HepG2 (cell line): ENCODE data around the gene CDT1. TPM values are rescaled to one million over a fixed set of nuclear protein-coding genes. Genes with fewer than 3 reads are reported as not detected.

ENCODE experiments used
- CEBPB ChIP-seq: IDR thresholded peaks from 2 replicates; pipeline ENCODE4 v1.6.1; 2011; ENCODE audit warnings: low read depth, low read length, improper control_type of control experiment, borderline replicate concordance
- GABPB1 ChIP-seq: IDR thresholded peaks from 2 replicates; pipeline ENCODE4 v1.6.1; 2016; ENCODE audit warnings: mild to moderate bottlenecking, missing genetic modification reagents, moderate library complexity, missing compliant biosample characterization
- HCFC1 ChIP-seq: fragments of 150-350 bp; IDR thresholded peaks from 2 replicates; pipeline ENCODE4 v1.6.1; 2014; ENCODE audit warnings: low read depth, low read length
- HNRNPUL1 ChIP-seq: fragments of 200-400 bp; formaldehyde crosslinking; IDR thresholded peaks from 2 replicates; pipeline ENCODE4 v1.6.1; 2017; ENCODE audit warnings: low read depth, mild to moderate bottlenecking, low read length, moderate library complexity
- HOXD1 ChIP-seq: sonication (generic); formaldehyde crosslinking; IDR thresholded peaks from 2 replicates; pipeline ENCODE4 v1.5.0; 2020; ENCODE audit warnings: missing genetic modification reagents
- JUND ChIP-seq: sonication (generic); formaldehyde crosslinking; IDR thresholded peaks from 2 replicates; pipeline ENCODE4 v1.8.0; 2022; ENCODE audit warnings: mild to moderate bottlenecking, missing genetic modification reagents
- MYC ChIP-seq: sonication (generic); formaldehyde crosslinking; IDR thresholded peaks from 2 replicates; pipeline ENCODE4 v1.9.0; 2021; ENCODE audit warnings: missing genetic modification reagents, borderline replicate concordance
- NFKBIZ ChIP-seq: IDR thresholded peaks from 2 replicates; pipeline ENCODE4 v1.6.1; 2018; ENCODE audit warnings: missing genetic modification reagents, missing compliant biosample characterization
- POLR2AphosphoS2 ChIP-seq: IDR thresholded peaks from 2 replicates; pipeline ENCODE4 v1.6.1; 2011; ENCODE audit warnings: low read depth, low read length, improper control_type of control experiment
- RARG ChIP-seq: sonication (generic); formaldehyde crosslinking; IDR thresholded peaks from 2 replicates; pipeline ENCODE4 v1.4.0; 2020; ENCODE audit warnings: low read depth, mild to moderate bottlenecking, missing genetic modification reagents
- SALL1 ChIP-seq: sonication (generic); formaldehyde crosslinking; IDR thresholded peaks from 2 replicates; pipeline ENCODE4 v1.8.0; 2022; ENCODE audit warnings: mild to moderate bottlenecking, missing genetic modification reagents
- SNAI1 ChIP-seq: sonication (generic); formaldehyde crosslinking; IDR thresholded peaks from 2 replicates; pipeline ENCODE4 v1.5.0; 2020; ENCODE audit warnings: mild to moderate bottlenecking, missing genetic modification reagents, borderline replicate concordance
- ZBTB42 ChIP-seq: sonication (generic); formaldehyde crosslinking; IDR thresholded peaks from 2 replicates; pipeline ENCODE4 v1.5.0; 2020; ENCODE audit warnings: mild to moderate bottlenecking, missing genetic modification reagents
- ZNF30 ChIP-seq: sonication (generic); formaldehyde crosslinking; IDR thresholded peaks from 2 replicates; pipeline ENCODE4 v1.5.0; 2020; ENCODE audit warnings: mild to moderate bottlenecking, missing genetic modification reagents
- ZNF619 ChIP-seq: sonication (generic); formaldehyde crosslinking; IDR thresholded peaks from 2 replicates; pipeline ENCODE4 v1.4.0; 2020; ENCODE audit warnings: mild to moderate bottlenecking, missing genetic modification reagents
- ZNF780A ChIP-seq: sonication (generic); formaldehyde crosslinking; IDR thresholded peaks from 2 replicates; pipeline ENCODE4 v1.8.0; 2022; ENCODE audit warnings: mild to moderate bottlenecking, missing genetic modification reagents, moderate library complexity
- polyA plus RNA-seq, 8 experiments: library from polyadenylated mRNA; depleted of rRNA in 3 of 8; stranded (reverse) in 7 of 8; unstranded in 1 of 8; fragments of >200 nt; fragmentation: Illumina TruSeq in 4 of 8; extraction: Trizol in 4 of 8; gene quantifications; 2 replicates each; pipeline versions ENCODE4 v1.2.1 to v1.2.3, GENCODE V29; 2011 to 2016; ENCODE audit warnings: low read depth in 4 of 8, missing spikeins in 1 of 8, mixed read lengths in 1 of 8; ENCODE audit not compliant: insufficient read depth in 1 of 8
- total RNA-seq, 5 experiments: library from RNA; depleted of rRNA; stranded (reverse); fragments of >200 nt; fragmentation: Illumina TruSeq; extraction: Trizol; gene quantifications; 2 replicates each; pipeline ENCODE4 v1.2.3, GENCODE V29; 2016; ENCODE audit warnings: low read depth in 1 of 5
- TF ChIP-seq, protein P1 (sequence below): IDR thresholded peaks from 2 replicates; pipeline ENCODE4 v1.6.1; 2016; ENCODE audit warnings: missing genetic modification reagents, missing compliant biosample characterization
- TF ChIP-seq, protein P2 (sequence below): sonication (generic); formaldehyde crosslinking; IDR thresholded peaks from 2 replicates; pipeline ENCODE4 v1.4.0; 2020; ENCODE audit warnings: mild to moderate bottlenecking, missing genetic modification reagents
- TF ChIP-seq, protein P3 (sequence below): sonication (generic); formaldehyde crosslinking; IDR thresholded peaks from 2 replicates; pipeline ENCODE4 v1.8.0; 2022; ENCODE audit warnings: missing genetic modification reagents, low read depth, mild to moderate bottlenecking, borderline replicate concordance
- TF ChIP-seq, protein P4 (sequence below): sonication (generic); formaldehyde crosslinking; IDR thresholded peaks from 2 replicates; pipeline ENCODE4 v1.4.0; 2020; ENCODE audit warnings: missing genetic modification reagents
- TF ChIP-seq, protein P5 (sequence below): IDR thresholded peaks from 2 replicates; pipeline ENCODE4 v1.6.1; 2016; ENCODE audit warnings: low read depth, missing genetic modification reagents, missing compliant biosample characterization
- TF ChIP-seq, protein P6 (sequence below): sonication (generic); formaldehyde crosslinking; IDR thresholded peaks from 2 replicates; pipeline ENCODE4 v1.5.0; 2020; ENCODE audit warnings: missing genetic modification reagents, mild to moderate bottlenecking, borderline replicate concordance

Gene CDT1
- total and polyA plus RNA-seq, 2 of the 13 experiments (the other 11 are each of a cell fraction or from before 2014, with no cell fraction given), result 23.1 to 23.8 TPM

DNA sequence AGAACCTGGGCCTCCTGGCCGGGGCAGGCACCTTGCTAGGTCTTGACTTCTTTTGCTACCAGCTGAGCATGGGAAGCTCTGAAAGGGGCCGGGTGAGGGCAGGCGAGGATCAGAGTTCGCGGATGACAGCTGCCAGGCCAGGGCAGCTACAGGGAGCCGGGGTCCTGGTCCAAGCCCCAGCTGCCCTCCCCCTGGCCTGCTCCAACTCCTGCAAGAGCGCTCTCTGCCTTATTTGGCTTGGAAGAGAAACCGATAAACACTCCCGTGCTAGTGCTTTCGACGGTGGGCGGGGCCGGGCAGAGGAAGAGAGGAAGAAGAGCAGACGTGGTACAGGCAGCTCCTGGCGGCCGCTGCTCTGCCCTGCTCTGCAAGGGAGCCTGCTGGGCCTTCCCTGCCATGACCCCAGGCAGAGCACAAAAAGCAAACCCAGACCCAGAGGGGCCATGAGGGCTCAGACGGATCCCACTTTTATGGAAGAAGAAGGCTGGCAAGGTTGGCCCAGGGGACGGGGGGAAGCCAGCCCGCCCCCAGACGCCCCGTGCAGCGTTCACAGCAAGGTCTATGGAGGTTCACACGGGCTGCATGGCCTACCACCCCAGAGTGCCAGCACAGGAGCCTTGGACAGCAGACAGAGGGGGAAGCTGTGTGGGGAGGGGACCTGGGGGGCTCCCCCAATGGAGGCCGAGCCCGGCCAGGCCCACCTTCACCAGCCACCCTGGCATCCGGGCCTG lies 44.2 kb upstream of the CDT1 start (continued):
- TF ChIP-seq NFKBIZ (0 out of 2 replicates have a peak, but pooled peaks have one; percentile 51), HNRNPUL1 (no peak), SNAI1 (CRISPR knock-in tag) (peak; percentile 76; the same call in 1 of the 2 replicates), HOXD1 (CRISPR knock-in tag) (no peak), MYC (CRISPR knock-in tag) (peak; percentile 61), JUND (no peak), ZBTB42 (CRISPR knock-in tag) (no peak), GABPB1 (CRISPR knock-in tag) (peak; percentile 58), HCFC1 (no peak; the same call in 1 of the 2 replicates), RARG (CRISPR knock-in tag) (no peak), ZNF619 (CRISPR knock-in tag) (peak; percentile 47; the same call in 1 of the 2 replicates), ZNF780A (CRISPR knock-in tag) (no peak), CEBPB (no peak), POLR2AphosphoS2 (no peak), ZNF30 (CRISPR knock-in tag) (no peak), SALL1 (CRISPR knock-in tag) (peak; percentile 81; the same call in 1 of the 2 replicates)
- TF ChIP-seq, protein P1, sequence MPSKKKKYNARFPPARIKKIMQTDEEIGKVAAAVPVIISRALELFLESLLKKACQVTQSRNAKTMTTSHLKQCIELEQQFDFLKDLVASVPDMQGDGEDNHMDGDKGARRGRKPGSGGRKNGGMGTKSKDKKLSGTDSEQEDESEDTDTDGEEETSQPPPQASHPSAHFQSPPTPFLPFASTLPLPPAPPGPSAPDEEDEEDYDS (CRISPR knock-in tag), result peak; percentile 86
- TF ChIP-seq, protein P2, sequence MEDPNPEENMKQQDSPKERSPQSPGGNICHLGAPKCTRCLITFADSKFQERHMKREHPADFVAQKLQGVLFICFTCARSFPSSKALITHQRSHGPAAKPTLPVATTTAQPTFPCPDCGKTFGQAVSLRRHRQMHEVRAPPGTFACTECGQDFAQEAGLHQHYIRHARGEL, result no peak
- TF ChIP-seq, protein P3, sequence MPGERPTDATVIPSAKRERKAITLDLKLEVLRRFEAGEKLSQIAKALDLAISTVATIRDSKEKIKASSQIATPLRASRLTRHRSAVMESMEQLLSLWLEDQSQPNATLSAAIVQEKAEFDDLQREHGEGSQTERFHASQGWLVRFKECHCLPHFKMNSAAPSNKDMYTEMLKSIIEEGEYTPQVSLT (CRISPR knock-in tag), result no peak
- TF ChIP-seq, protein P4, sequence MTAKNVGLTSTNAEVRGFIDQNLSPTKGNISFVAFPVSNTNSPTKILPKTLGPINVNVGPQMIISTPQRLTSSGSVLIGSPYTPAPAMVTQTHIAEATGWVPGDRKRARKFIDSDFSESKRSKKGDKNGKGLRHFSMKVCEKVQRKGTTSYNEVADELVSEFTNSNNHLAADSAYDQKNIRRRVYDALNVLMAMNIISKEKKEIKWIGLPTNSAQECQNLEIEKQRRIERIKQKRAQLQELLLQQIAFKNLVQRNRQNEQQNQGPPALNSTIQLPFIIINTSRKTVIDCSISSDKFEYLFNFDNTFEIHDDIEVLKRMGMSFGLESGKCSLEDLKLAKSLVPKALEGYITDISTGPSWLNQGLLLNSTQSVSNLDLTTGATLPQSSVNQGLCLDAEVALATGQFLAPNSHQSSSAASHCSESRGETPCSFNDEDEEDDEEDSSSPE (CRISPR knock-in tag), result peak; percentile 65
- TF ChIP-seq, protein P5, sequence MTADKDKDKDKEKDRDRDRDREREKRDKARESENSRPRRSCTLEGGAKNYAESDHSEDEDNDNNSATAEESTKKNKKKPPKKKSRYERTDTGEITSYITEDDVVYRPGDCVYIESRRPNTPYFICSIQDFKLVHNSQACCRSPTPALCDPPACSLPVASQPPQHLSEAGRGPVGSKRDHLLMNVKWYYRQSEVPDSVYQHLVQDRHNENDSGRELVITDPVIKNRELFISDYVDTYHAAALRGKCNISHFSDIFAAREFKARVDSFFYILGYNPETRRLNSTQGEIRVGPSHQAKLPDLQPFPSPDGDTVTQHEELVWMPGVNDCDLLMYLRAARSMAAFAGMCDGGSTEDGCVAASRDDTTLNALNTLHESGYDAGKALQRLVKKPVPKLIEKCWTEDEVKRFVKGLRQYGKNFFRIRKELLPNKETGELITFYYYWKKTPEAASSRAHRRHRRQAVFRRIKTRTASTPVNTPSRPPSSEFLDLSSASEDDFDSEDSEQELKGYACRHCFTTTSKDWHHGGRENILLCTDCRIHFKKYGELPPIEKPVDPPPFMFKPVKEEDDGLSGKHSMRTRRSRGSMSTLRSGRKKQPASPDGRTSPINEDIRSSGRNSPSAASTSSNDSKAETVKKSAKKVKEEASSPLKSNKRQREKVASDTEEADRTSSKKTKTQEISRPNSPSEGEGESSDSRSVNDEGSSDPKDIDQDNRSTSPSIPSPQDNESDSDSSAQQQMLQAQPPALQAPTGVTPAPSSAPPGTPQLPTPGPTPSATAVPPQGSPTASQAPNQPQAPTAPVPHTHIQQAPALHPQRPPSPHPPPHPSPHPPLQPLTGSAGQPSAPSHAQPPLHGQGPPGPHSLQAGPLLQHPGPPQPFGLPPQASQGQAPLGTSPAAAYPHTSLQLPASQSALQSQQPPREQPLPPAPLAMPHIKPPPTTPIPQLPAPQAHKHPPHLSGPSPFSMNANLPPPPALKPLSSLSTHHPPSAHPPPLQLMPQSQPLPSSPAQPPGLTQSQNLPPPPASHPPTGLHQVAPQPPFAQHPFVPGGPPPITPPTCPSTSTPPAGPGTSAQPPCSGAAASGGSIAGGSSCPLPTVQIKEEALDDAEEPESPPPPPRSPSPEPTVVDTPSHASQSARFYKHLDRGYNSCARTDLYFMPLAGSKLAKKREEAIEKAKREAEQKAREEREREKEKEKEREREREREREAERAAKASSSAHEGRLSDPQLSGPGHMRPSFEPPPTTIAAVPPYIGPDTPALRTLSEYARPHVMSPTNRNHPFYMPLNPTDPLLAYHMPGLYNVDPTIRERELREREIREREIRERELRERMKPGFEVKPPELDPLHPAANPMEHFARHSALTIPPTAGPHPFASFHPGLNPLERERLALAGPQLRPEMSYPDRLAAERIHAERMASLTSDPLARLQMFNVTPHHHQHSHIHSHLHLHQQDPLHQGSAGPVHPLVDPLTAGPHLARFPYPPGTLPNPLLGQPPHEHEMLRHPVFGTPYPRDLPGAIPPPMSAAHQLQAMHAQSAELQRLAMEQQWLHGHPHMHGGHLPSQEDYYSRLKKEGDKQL (CRISPR knock-in tag), result no peak; the same call in 1 of the 2 replicates
- TF ChIP-seq, protein P6, sequence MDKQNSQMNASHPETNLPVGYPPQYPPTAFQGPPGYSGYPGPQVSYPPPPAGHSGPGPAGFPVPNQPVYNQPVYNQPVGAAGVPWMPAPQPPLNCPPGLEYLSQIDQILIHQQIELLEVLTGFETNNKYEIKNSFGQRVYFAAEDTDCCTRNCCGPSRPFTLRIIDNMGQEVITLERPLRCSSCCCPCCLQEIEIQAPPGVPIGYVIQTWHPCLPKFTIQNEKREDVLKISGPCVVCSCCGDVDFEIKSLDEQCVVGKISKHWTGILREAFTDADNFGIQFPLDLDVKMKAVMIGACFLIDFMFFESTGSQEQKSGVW (CRISPR knock-in tag), result no peak
